ENCODE data around the gene CARM1. TPM values are rescaled to one million over a fixed set of nuclear protein-coding genes. Genes with fewer than 3 reads are reported as not detected.

Gene CARM1
- total and polyA plus RNA-seq, 2 of the 13 experiments (the other 11 are each of a cell fraction or from before 2014, with no cell fraction given): 27.6 to 55.8 TPM

GRCh38 chr19:10960314-10961072 is 89.1 kb downstream of the CARM1 start, which contains the start of gene SMARCA4 (continued):
- TF ChIP-seq ZFX (CRISPR knock-in tag; IDR thresholded peaks at IDR 0.05; ENCODE audit: low read depth) (peak; percentile 99), TAF15 (IDR thresholded peaks at IDR 0.05; ENCODE audit: low read depth, low read length, poor library complexity, severe bottlenecking) (peak; percentile 26), ZSCAN9 (CRISPR knock-in tag; IDR thresholded peaks at IDR 0.05; ENCODE audit: borderline replicate concordance) (no peak), ZNF674 (CRISPR knock-in tag; IDR thresholded peaks at IDR 0.05; ENCODE audit: low read depth) (peak; percentile 91; the same call in 1 of the 2 replicates), ZNF720 (CRISPR knock-in tag; IDR thresholded peaks at IDR 0.05) (no peak), KDM5A (IDR thresholded peaks at IDR 0.05; ENCODE audit: borderline replicate concordance, low read length) (no peak), E2F2 (CRISPR knock-in tag; IDR thresholded peaks at IDR 0.05; ENCODE audit: borderline replicate concordance) (no peak), ZNF781 (CRISPR knock-in tag; IDR thresholded peaks at IDR 0.05; ENCODE audit: borderline replicate concordance, not compliant biosample characterization) (peak; percentile 77), ZBTB38 (CRISPR knock-in tag; IDR thresholded peaks at IDR 0.05) (peak; percentile 88)
- TF ChIP-seq, protein P1, sequence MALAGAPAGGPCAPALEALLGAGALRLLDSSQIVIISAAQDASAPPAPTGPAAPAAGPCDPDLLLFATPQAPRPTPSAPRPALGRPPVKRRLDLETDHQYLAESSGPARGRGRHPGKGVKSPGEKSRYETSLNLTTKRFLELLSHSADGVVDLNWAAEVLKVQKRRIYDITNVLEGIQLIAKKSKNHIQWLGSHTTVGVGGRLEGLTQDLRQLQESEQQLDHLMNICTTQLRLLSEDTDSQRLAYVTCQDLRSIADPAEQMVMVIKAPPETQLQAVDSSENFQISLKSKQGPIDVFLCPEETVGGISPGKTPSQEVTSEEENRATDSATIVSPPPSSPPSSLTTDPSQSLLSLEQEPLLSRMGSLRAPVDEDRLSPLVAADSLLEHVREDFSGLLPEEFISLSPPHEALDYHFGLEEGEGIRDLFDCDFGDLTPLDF (CRISPR knock-in tag; IDR thresholded peaks at IDR 0.05): 0 out of 2 replicates have a peak, but pooled peaks have one; percentile 23
- TF ChIP-seq, protein P2, sequence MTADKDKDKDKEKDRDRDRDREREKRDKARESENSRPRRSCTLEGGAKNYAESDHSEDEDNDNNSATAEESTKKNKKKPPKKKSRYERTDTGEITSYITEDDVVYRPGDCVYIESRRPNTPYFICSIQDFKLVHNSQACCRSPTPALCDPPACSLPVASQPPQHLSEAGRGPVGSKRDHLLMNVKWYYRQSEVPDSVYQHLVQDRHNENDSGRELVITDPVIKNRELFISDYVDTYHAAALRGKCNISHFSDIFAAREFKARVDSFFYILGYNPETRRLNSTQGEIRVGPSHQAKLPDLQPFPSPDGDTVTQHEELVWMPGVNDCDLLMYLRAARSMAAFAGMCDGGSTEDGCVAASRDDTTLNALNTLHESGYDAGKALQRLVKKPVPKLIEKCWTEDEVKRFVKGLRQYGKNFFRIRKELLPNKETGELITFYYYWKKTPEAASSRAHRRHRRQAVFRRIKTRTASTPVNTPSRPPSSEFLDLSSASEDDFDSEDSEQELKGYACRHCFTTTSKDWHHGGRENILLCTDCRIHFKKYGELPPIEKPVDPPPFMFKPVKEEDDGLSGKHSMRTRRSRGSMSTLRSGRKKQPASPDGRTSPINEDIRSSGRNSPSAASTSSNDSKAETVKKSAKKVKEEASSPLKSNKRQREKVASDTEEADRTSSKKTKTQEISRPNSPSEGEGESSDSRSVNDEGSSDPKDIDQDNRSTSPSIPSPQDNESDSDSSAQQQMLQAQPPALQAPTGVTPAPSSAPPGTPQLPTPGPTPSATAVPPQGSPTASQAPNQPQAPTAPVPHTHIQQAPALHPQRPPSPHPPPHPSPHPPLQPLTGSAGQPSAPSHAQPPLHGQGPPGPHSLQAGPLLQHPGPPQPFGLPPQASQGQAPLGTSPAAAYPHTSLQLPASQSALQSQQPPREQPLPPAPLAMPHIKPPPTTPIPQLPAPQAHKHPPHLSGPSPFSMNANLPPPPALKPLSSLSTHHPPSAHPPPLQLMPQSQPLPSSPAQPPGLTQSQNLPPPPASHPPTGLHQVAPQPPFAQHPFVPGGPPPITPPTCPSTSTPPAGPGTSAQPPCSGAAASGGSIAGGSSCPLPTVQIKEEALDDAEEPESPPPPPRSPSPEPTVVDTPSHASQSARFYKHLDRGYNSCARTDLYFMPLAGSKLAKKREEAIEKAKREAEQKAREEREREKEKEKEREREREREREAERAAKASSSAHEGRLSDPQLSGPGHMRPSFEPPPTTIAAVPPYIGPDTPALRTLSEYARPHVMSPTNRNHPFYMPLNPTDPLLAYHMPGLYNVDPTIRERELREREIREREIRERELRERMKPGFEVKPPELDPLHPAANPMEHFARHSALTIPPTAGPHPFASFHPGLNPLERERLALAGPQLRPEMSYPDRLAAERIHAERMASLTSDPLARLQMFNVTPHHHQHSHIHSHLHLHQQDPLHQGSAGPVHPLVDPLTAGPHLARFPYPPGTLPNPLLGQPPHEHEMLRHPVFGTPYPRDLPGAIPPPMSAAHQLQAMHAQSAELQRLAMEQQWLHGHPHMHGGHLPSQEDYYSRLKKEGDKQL (CRISPR knock-in tag; IDR thresholded peaks at IDR 0.05; ENCODE audit: low read depth): peak; percentile 37; the same call in 1 of the 2 replicates
